ENCODE results near the gene CACNA1I.

GRCh38 chr22:39678862-39679490 is 108.4 kb downstream of the CACNA1I start:
- TF ChIP-seq CTCF (IDR thresholded peaks at IDR 0.05; ENCODE audit: insufficient read depth, low read depth, low read length) (no peak), EZH2 (IDR thresholded peaks at IDR 0.05; ENCODE audit: insufficient read depth, low read length) (no peak)

Data from astrocyte (in vitro differentiated cells and primary cell).